ENCODE results near the gene UPK1B. TPM values are rescaled to one million over a fixed set of nuclear protein-coding genes. Genes with fewer than 3 reads are reported as not detected.

Gene UPK1B
- total RNA-seq, 1 experiment from 2014 or later: 0.42 TPM

DNA sequence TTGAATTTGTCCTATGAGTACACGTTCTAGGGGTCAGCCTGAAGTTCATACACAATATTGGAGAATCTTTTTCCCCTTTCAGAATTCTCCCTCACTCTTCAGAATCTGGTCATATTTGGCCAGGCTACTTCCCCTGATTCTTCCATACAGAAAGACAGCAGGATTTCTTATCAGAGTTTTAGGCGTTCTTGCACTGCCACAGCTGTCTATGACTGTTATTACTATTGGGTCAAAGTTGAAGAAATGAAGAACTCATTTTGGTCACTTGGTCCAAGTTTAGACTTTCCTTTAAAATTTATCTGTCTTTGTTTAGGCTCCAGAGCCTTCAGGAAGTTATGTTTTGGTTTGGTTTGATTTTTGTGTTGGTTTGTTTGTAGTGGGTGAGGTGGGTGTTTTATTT, 15.4 kb upstream of the UPK1B start (continued):
- TF ChIP-seq, protein P1, sequence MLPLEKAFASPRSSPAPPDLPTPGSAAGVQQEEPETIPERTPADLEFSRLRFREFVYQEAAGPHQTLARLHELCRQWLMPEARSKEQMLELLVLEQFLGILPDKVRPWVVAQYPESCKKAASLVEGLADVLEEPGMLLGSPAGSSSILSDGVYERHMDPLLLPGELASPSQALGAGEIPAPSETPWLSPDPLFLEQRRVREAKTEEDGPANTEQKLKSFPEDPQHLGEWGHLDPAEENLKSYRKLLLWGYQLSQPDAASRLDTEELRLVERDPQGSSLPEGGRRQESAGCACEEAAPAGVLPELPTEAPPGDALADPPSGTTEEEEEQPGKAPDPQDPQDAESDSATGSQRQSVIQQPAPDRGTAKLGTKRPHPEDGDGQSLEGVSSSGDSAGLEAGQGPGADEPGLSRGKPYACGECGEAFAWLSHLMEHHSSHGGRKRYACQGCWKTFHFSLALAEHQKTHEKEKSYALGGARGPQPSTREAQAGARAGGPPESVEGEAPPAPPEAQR (CRISPR knock-in tag; IDR thresholded peaks at IDR 0.05): no peak
- no peak for TF ChIP-seq ETV6 (CRISPR knock-in tag; IDR thresholded peaks at IDR 0.05)
- TF ChIP-seq GABPB1 (CRISPR knock-in tag; IDR thresholded peaks at IDR 0.05): no peak

GRCh38 chr3:119160361-119160760, 13.0 kb upstream of the UPK1B start:
- H3K4me1 Mint-ChIP-seq: no peaks in the 10 kb centered on the region

GRCh38 chr3:119160815-119161214, 12.6 kb upstream of the UPK1B start:
- POLR2A ChIA-PET: no interaction called here

More at GRCh38 chr3:119160361-119160760, 13.0 kb upstream of the UPK1B start:
- Mint-ChIP-seq H3K27ac (no peak overlapping the region), H3K9me3 (peaks cover 39% of the 10 kb centered on the region), H3K36me3 (peaks cover 22% of the 10 kb centered on the region), H3K4me3 (no peak overlapping the region), H3K27me3 (ENCODE audit: low read depth) (no peaks in the 10 kb centered on the region)
- no peak for TF ChIP-seq NR3C1 (CRISPR knock-in tag; conservative IDR thresholded peaks at IDR 0.05; ENCODE audit: low read depth)
- TF ChIP-seq NR1H2 (CRISPR knock-in tag; IDR thresholded peaks at IDR 0.05): no peak
- TF ChIP-seq ZNF512 (CRISPR knock-in tag; IDR thresholded peaks at IDR 0.05; ENCODE audit: borderline replicate concordance): no peak
- CTCF ChIA-PET: no interaction called here
- POLR2A ChIA-PET: no interaction called here
- ATAC-seq: no peak
- no peak for DNase-seq (ENCODE audit: low spot score)

More at GRCh38 chr3:119160815-119161214, 12.6 kb upstream of the UPK1B start:
- H3K4me3 Mint-ChIP-seq: no peak overlapping the region
- no peaks in the 10 kb centered on the region for H3K4me1 Mint-ChIP-seq
- ATAC-seq: no peak
- CTCF ChIA-PET: no interaction called here
- H3K27me3 Mint-ChIP-seq (ENCODE audit: low read depth): peaks cover 3% of the 10 kb centered on the region; the same call in 1 of the 2 replicates
- no peak for TF ChIP-seq GRHL2 (CRISPR knock-in tag; IDR thresholded peaks at IDR 0.05; ENCODE audit: insufficient replicate concordance, severe bottlenecking)
- TF ChIP-seq HMGA2 (CRISPR knock-in tag; IDR thresholded peaks at IDR 0.05): no peak
- TF ChIP-seq, protein P1 (CRISPR knock-in tag; IDR thresholded peaks at IDR 0.05): no peak
- no peak for TF ChIP-seq MYBL2 (CRISPR knock-in tag; IDR thresholded peaks at IDR 0.05)
- TF ChIP-seq TCF7 (CRISPR knock-in tag; IDR thresholded peaks at IDR 0.05; ENCODE audit: low read depth): no peak
- TF ChIP-seq CREM (CRISPR knock-in tag; IDR thresholded peaks at IDR 0.05): no peak
- TF ChIP-seq, protein P2, sequence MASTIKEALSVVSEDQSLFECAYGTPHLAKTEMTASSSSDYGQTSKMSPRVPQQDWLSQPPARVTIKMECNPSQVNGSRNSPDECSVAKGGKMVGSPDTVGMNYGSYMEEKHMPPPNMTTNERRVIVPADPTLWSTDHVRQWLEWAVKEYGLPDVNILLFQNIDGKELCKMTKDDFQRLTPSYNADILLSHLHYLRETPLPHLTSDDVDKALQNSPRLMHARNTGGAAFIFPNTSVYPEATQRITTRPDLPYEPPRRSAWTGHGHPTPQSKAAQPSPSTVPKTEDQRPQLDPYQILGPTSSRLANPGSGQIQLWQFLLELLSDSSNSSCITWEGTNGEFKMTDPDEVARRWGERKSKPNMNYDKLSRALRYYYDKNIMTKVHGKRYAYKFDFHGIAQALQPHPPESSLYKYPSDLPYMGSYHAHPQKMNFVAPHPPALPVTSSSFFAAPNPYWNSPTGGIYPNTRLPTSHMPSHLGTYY (CRISPR knock-in tag; IDR thresholded peaks at IDR 0.05): no peak
- TF ChIP-seq FOXP4 (CRISPR knock-in tag; IDR thresholded peaks at IDR 0.05): no peak
- TF ChIP-seq IRF2 (CRISPR knock-in tag; IDR thresholded peaks at IDR 0.05; ENCODE audit: borderline replicate concordance, low read depth): no peak
- TF ChIP-seq RORB (CRISPR knock-in tag; IDR thresholded peaks at IDR 0.05): no peak
- TF ChIP-seq, protein P3, sequence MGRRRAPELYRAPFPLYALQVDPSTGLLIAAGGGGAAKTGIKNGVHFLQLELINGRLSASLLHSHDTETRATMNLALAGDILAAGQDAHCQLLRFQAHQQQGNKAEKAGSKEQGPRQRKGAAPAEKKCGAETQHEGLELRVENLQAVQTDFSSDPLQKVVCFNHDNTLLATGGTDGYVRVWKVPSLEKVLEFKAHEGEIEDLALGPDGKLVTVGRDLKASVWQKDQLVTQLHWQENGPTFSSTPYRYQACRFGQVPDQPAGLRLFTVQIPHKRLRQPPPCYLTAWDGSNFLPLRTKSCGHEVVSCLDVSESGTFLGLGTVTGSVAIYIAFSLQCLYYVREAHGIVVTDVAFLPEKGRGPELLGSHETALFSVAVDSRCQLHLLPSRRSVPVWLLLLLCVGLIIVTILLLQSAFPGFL (CRISPR knock-in tag; IDR thresholded peaks at IDR 0.05; ENCODE audit: borderline replicate concordance): no peak
- no peak for TF ChIP-seq RELA (CRISPR knock-in tag; IDR thresholded peaks at IDR 0.05; ENCODE audit: borderline replicate concordance)
- TF ChIP-seq, protein P4, sequence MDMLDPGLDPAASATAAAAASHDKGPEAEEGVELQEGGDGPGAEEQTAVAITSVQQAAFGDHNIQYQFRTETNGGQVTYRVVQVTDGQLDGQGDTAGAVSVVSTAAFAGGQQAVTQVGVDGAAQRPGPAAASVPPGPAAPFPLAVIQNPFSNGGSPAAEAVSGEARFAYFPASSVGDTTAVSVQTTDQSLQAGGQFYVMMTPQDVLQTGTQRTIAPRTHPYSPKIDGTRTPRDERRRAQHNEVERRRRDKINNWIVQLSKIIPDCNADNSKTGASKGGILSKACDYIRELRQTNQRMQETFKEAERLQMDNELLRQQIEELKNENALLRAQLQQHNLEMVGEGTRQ (CRISPR knock-in tag; IDR thresholded peaks at IDR 0.05): no peak
- TF ChIP-seq ZNF263 (CRISPR knock-in tag; IDR thresholded peaks at IDR 0.05; ENCODE audit: low read depth): no peak
- TF ChIP-seq, protein P5, sequence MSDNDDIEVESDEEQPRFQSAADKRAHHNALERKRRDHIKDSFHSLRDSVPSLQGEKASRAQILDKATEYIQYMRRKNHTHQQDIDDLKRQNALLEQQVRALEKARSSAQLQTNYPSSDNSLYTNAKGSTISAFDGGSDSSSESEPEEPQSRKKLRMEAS (CRISPR knock-in tag; IDR thresholded peaks at IDR 0.05): no peak
- TF ChIP-seq, protein P6, sequence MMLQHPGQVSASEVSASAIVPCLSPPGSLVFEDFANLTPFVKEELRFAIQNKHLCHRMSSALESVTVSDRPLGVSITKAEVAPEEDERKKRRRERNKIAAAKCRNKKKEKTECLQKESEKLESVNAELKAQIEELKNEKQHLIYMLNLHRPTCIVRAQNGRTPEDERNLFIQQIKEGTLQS (CRISPR knock-in tag; conservative IDR thresholded peaks at IDR 0.05): no peak
- DNase-seq (ENCODE audit: low spot score): no peak
- H3K27ac Mint-ChIP-seq: no peak overlapping the region
- peaks cover 40% of the 10 kb centered on the region for H3K9me3 Mint-ChIP-seq
- peaks cover 27% of the 10 kb centered on the region for H3K36me3 Mint-ChIP-seq

Measured in WTC11 (cell line).